ENCODE data around the gene MAEA.

GRCh38 chr4:1364217-1364616 lies 74.5 kb downstream of the MAEA start:
- TF ChIP-seq CTCF (IDR thresholded peaks at IDR 0.05) (no peak), POLR2A (IDR thresholded peaks at IDR 0.05) (no peak), POLR2AphosphoS5 (IDR thresholded peaks at IDR 0.05) (no peak)
